ENCODE data around the gene FXR2. TPM values are rescaled to one million over a fixed set of nuclear protein-coding genes. Genes with fewer than 3 reads are reported as not detected.

FXR2 gene
- total and polyA plus RNA-seq, 9 donors: 13.8 to 36.1 (median 26.6) TPM

DNA sequence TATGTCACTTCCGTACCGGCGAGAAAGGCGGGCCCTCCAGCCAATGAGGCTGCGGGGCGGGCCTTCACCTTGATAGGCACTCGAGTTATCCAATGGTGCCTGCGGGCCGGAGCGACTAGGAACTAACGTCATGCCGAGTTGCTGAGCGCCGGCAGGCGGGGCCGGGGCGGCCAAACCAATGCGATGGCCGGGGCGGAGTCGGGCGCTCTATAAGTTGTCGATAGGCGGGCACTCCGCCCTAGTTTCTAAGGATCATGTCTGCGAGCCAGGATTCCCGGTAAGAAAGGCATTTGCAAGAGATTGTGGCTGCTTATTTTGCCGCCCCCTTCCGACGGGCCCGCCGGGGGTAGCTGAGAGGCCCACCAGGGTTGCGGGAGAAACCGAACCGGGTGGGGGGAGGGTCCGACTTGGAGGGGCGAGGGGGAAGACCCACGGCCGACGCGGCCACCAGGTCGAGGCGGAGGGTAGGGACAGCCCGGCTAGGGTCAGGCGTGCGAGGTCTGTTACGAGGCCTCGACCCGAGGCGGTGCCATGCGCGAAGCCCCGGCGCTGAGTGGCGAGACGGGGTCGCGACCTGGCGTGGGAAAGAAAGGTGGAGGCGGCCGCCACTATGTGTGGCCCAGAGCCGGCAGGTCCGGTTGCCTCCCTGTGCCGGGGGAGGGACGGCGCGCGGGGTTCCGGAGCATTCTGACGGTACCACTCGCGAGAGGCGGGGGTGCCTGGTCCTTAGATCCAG lies 41.9 kb downstream of the FXR2 start:
- Histone ChIP-seq H3K36me3 (no peaks in the 10 kb centered on the region), H3K4me1 (ENCODE audit: insufficient read depth) (peaks cover 3% of the 10 kb centered on the region), H3K27ac (peak overlapping the region; percentile 94 to 97), H3K4me3 (peak overlapping the region; percentile 100), H3K9me3 (no peaks in the 10 kb centered on the region), H3K27me3 (no peaks in the 10 kb centered on the region)
- TF ChIP-seq POLR2A (IDR thresholded peaks at IDR 0.05) (peak; percentile 96), EP300 (IDR thresholded peaks at IDR 0.05) (peak; percentile 74)
- TF ChIP-seq, protein P1, sequence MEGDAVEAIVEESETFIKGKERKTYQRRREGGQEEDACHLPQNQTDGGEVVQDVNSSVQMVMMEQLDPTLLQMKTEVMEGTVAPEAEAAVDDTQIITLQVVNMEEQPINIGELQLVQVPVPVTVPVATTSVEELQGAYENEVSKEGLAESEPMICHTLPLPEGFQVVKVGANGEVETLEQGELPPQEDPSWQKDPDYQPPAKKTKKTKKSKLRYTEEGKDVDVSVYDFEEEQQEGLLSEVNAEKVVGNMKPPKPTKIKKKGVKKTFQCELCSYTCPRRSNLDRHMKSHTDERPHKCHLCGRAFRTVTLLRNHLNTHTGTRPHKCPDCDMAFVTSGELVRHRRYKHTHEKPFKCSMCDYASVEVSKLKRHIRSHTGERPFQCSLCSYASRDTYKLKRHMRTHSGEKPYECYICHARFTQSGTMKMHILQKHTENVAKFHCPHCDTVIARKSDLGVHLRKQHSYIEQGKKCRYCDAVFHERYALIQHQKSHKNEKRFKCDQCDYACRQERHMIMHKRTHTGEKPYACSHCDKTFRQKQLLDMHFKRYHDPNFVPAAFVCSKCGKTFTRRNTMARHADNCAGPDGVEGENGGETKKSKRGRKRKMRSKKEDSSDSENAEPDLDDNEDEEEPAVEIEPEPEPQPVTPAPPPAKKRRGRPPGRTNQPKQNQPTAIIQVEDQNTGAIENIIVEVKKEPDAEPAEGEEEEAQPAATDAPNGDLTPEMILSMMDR (IDR thresholded peaks at IDR 0.05): peak in 1 of 3 donors; percentile 37
- peak; percentile 99 to 100 (median 100) for DNase-seq
- WGBS, 3 donors: 0 to 1% (median 1%) methylated on average over 58 to 73 of the region's 73 CpGs
- intact Hi-C loops (cut with DNase I): loop anchor here in 1 of 4 donors (5.0 kb wide), 2 partner anchors 115 to 265 kb away; partner anchors contain the start of genes EIF5A, TP53 and WRAP53

GRCh38 chr17:7572338-7572587 lies 42.4 kb downstream of the FXR2 start:
- Histone ChIP-seq H3K4me1 (ENCODE audit: insufficient read depth) (peaks cover 3% of the 10 kb centered on the region), H3K27ac (peak overlapping the region; percentile 44 to 94), H3K4me3 (peak overlapping the region; percentile 37), H3K9me3 (no peaks in the 10 kb centered on the region), H3K27me3 (no peaks in the 10 kb centered on the region), H3K36me3 (no peaks in the 10 kb centered on the region)
- 0 to 1% (median 0%) methylated on average over 11 of the region's 11 CpGs for WGBS, 3 donors
- intact Hi-C loops (cut with DNase I): loop anchor here in 1 of 4 donors (5.0 kb wide), 2 partner anchors 115 to 265 kb away; partner anchors contain the start of genes EIF5A, TP53 and WRAP53
- no peak for DNase-seq
- no peak for TF ChIP-seq EP300 (IDR thresholded peaks at IDR 0.05)
- TF ChIP-seq, protein P1 (IDR thresholded peaks at IDR 0.05): no peak
- TF ChIP-seq POLR2A (IDR thresholded peaks at IDR 0.05): no peak

DNA sequence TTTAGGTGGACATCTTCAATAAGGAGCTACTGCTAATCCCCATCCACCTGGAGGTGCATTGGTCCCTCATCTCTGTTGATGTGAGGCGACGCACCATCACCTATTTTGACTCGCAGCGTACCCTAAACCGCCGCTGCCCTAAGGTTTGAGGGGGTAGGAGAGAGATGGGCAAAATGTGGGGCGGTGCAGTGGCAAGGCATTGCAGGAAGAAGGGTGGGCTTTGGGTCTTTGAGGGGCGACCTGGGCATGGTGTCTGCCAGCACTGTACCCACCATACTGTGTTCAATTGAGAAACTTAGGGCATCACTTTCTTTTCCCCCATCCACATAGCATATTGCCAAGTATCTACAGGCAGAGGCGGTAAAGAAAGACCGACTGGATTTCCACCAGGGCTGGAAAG lies 44.3 kb downstream of the FXR2 start:
- Histone ChIP-seq H3K4me1 (ENCODE audit: insufficient read depth) (peaks cover 3% of the 10 kb centered on the region), H3K4me3 (no peak overlapping the region), H3K9me3 (no peaks in the 10 kb centered on the region), H3K36me3 (no peaks in the 10 kb centered on the region), H3K27ac (no peak overlapping the region), H3K27me3 (no peaks in the 10 kb centered on the region)
- intact Hi-C loops (cut with DNase I): loop anchor here in 1 of 4 donors (5.0 kb wide), 2 partner anchors 117 to 263 kb away; partner anchors contain the start of genes EIF5A, TP53 and WRAP53
- WGBS, 3 donors: 91 to 94% (median 92%) methylated on average over 10 of the region's 10 CpGs
- no peak for DNase-seq
- TF ChIP-seq EP300 (IDR thresholded peaks at IDR 0.05) (no peak), POLR2A (IDR thresholded peaks at IDR 0.05) (no peak)
- TF ChIP-seq, protein P1 (IDR thresholded peaks at IDR 0.05): no peak

DNA sequence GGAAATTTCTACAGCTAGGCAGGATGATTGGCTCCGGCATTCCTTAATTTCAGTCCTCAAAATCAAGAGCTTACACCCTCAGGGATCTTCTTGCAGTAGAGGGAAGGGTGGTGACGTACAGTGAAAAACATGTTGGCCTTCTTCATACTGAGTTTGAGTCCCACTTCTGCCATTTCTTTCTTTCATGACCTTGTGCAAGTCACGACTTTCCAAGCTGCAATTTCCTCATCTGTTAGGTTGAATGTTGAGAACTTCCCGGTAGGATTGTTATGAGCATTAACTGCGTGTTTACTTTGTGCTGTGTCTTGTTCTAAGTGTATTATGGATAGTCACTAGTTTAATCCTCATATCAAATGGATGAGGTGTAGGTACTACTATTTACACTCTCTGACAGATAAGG lies 45.1 kb downstream of the FXR2 start:
- TF ChIP-seq POLR2A (IDR thresholded peaks at IDR 0.05): no peak
- TF ChIP-seq, protein P1 (IDR thresholded peaks at IDR 0.05): no peak
- no peak for TF ChIP-seq EP300 (IDR thresholded peaks at IDR 0.05)
- DNase-seq: no peak
- H3K9me3 ChIP-seq: no peaks in the 10 kb centered on the region
- WGBS, 3 donors: 78 to 79% (median 78%) methylated on average over 5 of the region's 5 CpGs
- H3K36me3 ChIP-seq: no peaks in the 10 kb centered on the region
- H3K27ac ChIP-seq: no peak overlapping the region
- intact Hi-C loops (cut with DNase I): loop anchor here in 1 of 4 donors (10.0 kb wide), 1 partner anchor 215 kb away; the partner anchor contains the start of genes KCTD11 and TMEM95
- peaks cover 1% of the 10 kb centered on the region for H3K4me1 ChIP-seq (ENCODE audit: insufficient read depth)
- H3K4me3 ChIP-seq: no peak overlapping the region
- H3K27me3 ChIP-seq: no peaks in the 10 kb centered on the region

Measured in ovary (tissue), 9 donors.